ENCODE results near the gene RNF183. TPM values are rescaled to one million over a fixed set of nuclear protein-coding genes. Genes with fewer than 3 reads are reported as not detected.

Gene RNF183
- total RNA-seq, 1 donor from 2014 or later, result 3.9 TPM

GRCh38 chr9:113349066-113349444 is 45.9 kb upstream of the RNF183 start:
- no peak for TF ChIP-seq CTCF (conservative IDR thresholded peaks at IDR 0.05; ENCODE audit: low read depth, low read length)
- H3K4me3 ChIP-seq (ENCODE audit: low read depth, low read length), result peak overlapping the region; percentile 55
- DNase-seq (ENCODE audit: low read depth), result no peak

- TF ChIP-seq CTCF (conservative IDR thresholded peaks at IDR 0.05; ENCODE audit: low read depth, low read length), result no peak
- H3K4me3 ChIP-seq (ENCODE audit: low read depth, low read length), result no peak overlapping the region
- DNase-seq (ENCODE audit: low read depth), result no peak
These were observed 45.3 kb upstream of the RNF183 start for GRCh38 chr9:113348437-113348836.

- no peak overlapping the region for H3K4me3 ChIP-seq (ENCODE audit: low read depth, low read length)
- no peak for TF ChIP-seq CTCF (conservative IDR thresholded peaks at IDR 0.05; ENCODE audit: low read depth, low read length)
- DNase-seq (ENCODE audit: low read depth), result no peak
These were observed 42.5 kb upstream of the RNF183 start for GRCh38 chr9:113345671-113346070.

DNA sequence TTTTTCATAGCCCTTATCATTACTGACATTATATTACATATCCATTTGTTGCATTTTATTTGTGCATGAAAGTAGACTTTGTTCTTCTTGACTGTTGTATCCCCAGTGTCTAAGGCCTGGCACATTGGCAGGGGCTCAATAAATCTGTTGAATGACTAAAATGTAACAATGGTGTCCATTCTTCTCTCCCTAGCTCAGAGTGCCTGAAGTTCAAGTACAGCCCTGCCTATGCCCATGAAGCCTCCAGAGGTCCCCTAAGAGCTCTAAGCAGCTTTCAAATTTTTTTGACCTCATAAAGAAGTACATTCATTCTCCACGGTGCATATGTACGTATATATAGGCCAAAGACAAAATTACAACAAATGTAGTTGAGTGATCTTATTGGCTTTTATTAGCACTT is 42.0 kb upstream of the RNF183 start:
- no peak for DNase-seq (ENCODE audit: low read depth)
- no peak for TF ChIP-seq CTCF (conservative IDR thresholded peaks at IDR 0.05; ENCODE audit: low read depth, low read length)
- H3K4me3 ChIP-seq (ENCODE audit: low read depth, low read length), result no peak overlapping the region

- no peak for DNase-seq (ENCODE audit: low read depth)
These were observed 40.6 kb upstream of the RNF183 start for GRCh38 chr9:113343732-113344231.

GRCh38 chr9:113341712-113342410 is 38.7 kb upstream of the RNF183 start:
- DNase-seq (ENCODE audit: low read depth), result no peak
- TF ChIP-seq CTCF (conservative IDR thresholded peaks at IDR 0.05; ENCODE audit: low read depth, low read length), result no peak
- H3K4me3 ChIP-seq (ENCODE audit: low read depth, low read length), result no peak overlapping the region

More at GRCh38 chr9:113343732-113344231, 40.6 kb upstream of the RNF183 start:
- no peak for TF ChIP-seq CTCF (conservative IDR thresholded peaks at IDR 0.05; ENCODE audit: low read depth, low read length)
- no peak overlapping the region for H3K4me3 ChIP-seq (ENCODE audit: low read depth, low read length)
